ENCODE data around the gene DENND5B.

DNA sequence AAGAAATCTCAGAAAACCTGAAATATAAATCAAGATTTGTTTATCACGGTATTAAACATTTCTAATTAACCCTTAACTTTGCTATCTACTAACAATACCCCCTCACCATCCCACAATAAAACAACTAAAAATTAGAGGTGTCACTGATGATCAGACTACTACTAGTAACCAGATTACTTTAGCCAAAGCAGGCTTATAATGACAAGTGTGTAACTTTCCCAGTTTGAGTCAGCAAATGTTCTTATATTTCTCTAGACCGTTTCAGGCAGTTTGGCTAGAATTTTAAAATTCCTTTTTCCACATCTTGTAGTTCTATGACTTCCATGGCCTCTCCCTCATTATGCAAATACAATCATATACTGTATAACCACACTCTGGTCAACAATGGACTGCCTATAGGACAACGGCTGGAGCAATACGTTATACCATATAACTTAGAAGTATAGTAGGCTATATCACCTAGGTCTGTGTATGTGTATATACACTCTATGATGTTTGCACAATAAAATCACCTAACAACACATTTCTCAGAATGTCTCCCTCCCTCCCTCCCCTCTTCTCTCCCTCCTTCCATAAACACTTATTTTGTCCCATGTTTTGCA is 102.1 kb downstream of the DENND5B start:
- TF ChIP-seq POLR2AphosphoS5 (IDR thresholded peaks at IDR 0.05) (no peak), CTCF (IDR thresholded peaks at IDR 0.05) (no peak)

Measured in suprapubic skin (tissue), 3 donors.